ENCODE results near the gene TBL1X.
"Not testable (repeated sequence)": the region's sequence is repeated elsewhere in the genome, so short reads cannot be mapped to it uniquely, and the experiment has no call there.

TBL1X gene

GRCh38 chrX:9728261-9728660 lies 263.4 kb downstream of the TBL1X start:
- no peak for DNase-seq

GRCh38 chrX:9729171-9729885 lies 264.5 kb downstream of the TBL1X start:
- no peak for DNase-seq

- no peak for DNase-seq
Measured at GRCh38 chrX:9730078-9730477, 265.2 kb downstream of the TBL1X start.

GRCh38 chrX:9730752-9731151 lies 265.9 kb downstream of the TBL1X start:
- no peak for DNase-seq

- DNase-seq = no peak
Measured at GRCh38 chrX:9737363-9737762, 272.5 kb downstream of the TBL1X start.

- no peak for DNase-seq
Measured at GRCh38 chrX:9738151-9738550, 273.3 kb downstream of the TBL1X start.

- no peak for DNase-seq
Measured at GRCh38 chrX:9739130-9739529, 274.3 kb downstream of the TBL1X start.

GRCh38 chrX:9745417-9746115 lies 280.7 kb downstream of the TBL1X start:
- DNase-seq = no peak

- DNase-seq = no peak
Measured at GRCh38 chrX:9746148-9746888, 281.5 kb downstream of the TBL1X start.

GRCh38 chrX:9747644-9748043 lies 282.8 kb downstream of the TBL1X start:
- DNase-seq = no peak

GRCh38 chrX:9749146-9749692 lies 284.4 kb downstream of the TBL1X start:
- DNase-seq = no peak

GRCh38 chrX:9757366-9757765 lies 292.5 kb downstream of the TBL1X start:
- no peak for DNase-seq

- no peak for DNase-seq
Measured at GRCh38 chrX:9758021-9758638, 293.3 kb downstream of the TBL1X start.

GRCh38 chrX:9759337-9759736 lies 294.5 kb downstream of the TBL1X start:
- no peak for DNase-seq

GRCh38 chrX:9765072-9765736 lies 300.3 kb downstream of the TBL1X start:
- DNase-seq = no peak

- no peak for DNase-seq
Measured at GRCh38 chrX:9765737-9766097, 300.9 kb downstream of the TBL1X start, which contains the start of gene GPR143. Gene GPR143, minus strand, starts transcription at chrX:9765847. Its CDS starts 30 bp downstream, at chrX:9765817.

GRCh38 chrX:9767375-9767774 lies 302.5 kb downstream of the TBL1X start:
- DNase-seq = no peak

- DNase-seq = not testable (repeated sequence)
Measured at GRCh38 chrX:9768321-9768839, 303.5 kb downstream of the TBL1X start.

GRCh38 chrX:9770319-9770718 lies 305.5 kb downstream of the TBL1X start:
- DNase-seq = no peak

- no peak for DNase-seq
Measured at GRCh38 chrX:9772943-9773342, 308.1 kb downstream of the TBL1X start.

GRCh38 chrX:9775930-9776329 lies 311.1 kb downstream of the TBL1X start:
- DNase-seq = no peak

GRCh38 chrX:9781941-9782340 lies 317.1 kb downstream of the TBL1X start:
- no peak for DNase-seq

Measured in 8988T (cell line).